T-helper 1 cell (primary cell): ENCODE data around the gene CIDEB.

Experiments used
- DNase-seq, 5 donors: peaks; one replicate each; pipeline ENCODE4 v3.0.0-alpha.2; 2012 to 2020

Gene CIDEB

GRCh38 chr14:24312736-24313507 lies 5.1 kb upstream of the CIDEB start:
- peak in 1 of 5 donors; percentile 81 for DNase-seq

- peak in 1 of 5 donors; percentile 42 for DNase-seq
These were observed 4.2 kb upstream of the CIDEB start for GRCh38 chr14:24311837-24312615.

DNA sequence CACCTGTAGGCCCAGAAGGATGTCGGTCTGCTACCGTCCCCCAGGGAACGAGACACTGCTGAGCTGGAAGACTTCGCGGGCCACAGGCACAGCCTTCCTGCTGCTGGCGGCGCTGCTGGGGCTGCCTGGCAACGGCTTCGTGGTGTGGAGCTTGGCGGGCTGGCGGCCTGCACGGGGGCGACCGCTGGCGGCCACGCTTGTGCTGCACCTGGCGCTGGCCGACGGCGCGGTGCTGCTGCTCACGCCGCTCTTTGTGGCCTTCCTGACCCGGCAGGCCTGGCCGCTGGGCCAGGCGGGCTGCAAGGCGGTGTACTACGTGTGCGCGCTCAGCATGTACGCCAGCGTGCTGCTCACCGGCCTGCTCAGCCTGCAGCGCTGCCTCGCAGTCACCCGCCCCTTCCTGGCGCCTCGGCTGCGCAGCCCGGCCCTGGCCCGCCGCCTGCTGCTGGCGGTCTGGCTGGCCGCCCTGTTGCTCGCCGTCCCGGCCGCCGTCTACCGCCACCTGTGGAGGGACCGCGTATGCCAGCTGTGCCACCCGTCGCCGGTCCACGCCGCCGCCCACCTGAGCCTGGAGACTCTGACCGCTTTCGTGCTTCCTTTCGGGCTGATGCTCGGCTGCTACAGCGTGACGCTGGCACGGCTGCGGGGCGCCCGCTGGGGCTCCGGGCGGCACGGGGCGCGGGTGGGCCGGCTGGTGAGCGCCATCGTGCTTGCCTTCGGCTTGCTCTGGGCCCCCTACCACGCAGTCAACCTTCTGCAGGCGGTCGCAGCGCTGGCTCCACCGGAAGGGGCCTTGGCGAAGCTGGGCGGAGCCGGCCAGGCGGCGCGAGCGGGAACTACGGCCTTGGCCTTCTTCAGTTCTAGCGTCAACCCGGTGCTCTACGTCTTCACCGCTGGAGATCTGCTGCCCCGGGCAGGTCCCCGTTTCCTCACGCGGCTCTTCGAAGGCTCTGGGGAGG lies 3.1 kb upstream of the CIDEB start, which contains the start of gene LTB4R:
Gene LTB4R, plus strand, starts transcription at position 857 of the 959 bp plus-strand sequence. CDS start 4,150 bp downstream, outside the sequence.
- peak; percentile 48 to 82 (median 61) for DNase-seq

DNA sequence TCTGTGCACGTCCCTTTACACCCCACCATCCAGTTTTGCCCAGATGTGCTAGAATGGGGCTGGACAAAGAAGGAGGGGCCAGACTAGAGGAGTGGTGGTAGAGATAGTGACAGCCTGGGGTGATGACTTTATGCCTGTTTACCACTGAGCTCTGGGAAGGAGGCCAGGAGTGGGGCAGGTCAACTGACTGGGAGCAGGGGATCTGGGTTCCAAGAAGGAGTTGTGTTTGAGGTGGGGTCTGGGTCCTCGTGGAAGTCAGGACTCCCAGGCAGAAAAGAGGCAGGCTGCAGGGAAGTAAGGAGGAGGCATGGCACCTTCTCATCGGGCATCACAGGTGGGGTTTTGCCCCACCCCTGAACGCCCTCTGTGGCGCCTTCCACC lies 2.5 kb upstream of the CIDEB start:
- DNase-seq: no peak

GRCh38 chr14:24309538-24310264 lies 1.9 kb upstream of the CIDEB start, which contains the start of gene LTB4R2:
Gene LTB4R2 (plus strand): TSS chr14:24310140. CDS start chr14:24310665, 525 bp downstream.
- DNase-seq: no peak

DNA sequence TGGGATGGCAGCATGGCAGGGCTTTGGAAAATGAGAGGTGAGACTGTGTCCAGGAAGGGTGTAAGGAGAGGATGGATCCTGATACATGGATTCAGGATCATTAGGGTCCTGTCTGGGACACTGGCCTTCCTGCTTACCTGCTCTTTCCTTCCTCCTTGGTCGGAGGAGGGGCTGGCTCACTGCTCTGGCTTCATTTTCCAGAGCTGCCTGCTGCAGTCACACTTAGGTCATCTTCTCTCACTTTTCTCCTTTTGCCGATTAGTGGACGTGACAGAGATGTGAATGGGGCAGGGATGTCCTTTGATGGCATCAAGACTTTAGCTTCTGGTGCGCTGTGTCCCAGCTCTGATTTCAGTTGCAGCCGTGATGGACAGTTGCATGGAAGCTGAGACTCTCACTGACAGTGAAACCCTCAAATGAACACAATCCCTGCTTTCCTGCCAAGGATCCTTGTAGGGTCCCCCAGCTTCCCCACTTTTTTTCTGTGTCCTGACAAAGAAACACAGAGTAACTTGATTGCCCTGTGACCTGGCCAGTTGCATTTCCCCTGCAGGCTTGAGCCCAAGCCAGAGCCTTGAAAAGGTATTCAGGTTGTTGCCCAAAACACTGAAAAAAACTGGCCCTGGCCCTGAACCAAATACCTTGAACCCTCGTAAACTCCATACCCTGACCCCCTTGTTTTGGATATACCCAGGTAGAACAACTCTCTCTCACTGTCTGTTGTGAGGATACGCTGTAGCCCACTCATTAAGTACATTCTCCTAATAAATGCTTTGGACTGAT lies 756 bp upstream of the CIDEB start:
- no peak for DNase-seq

DNA sequence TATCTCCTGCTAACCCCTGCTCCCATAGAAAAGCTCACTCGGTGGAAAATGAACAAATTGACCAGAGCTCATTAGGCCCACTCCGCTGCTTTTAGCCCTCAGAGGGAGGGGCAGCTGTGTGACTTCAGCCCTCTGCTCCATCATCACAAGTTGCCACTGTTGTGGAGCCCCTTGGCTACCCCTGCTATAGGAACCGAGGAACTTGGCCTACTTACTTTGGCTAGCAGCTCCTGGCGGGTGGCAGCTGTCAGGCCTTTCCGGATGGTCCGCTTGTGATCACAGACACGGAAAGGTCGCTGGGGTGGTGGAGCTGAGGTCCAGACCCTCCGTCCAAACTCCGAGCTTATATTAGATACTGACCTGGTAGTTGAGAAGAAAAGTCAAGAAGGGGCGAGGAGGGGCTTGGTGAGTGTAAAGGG lies 612 bp downstream of the CIDEB start:
- DNase-seq: no peak

DNA sequence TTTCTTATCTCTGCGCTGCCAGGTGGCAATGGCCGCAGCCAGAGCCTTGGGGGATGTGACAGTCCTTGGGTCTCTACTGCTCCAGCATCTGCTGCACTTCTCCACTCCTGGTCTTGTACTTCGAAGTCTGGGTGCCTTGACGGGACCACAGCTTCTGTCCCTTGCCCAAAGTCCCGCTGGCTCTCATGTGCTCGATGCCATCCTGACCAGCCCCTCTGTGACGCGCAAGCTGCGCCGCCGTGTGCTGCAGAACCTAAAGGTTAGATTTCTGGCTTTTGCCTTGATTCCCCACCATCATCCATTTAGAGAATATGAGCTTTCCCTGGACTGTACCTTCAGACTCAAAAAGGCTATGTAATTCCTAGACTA lies 3.8 kb downstream of the CIDEB start:
- DNase-seq: no peak

DNA sequence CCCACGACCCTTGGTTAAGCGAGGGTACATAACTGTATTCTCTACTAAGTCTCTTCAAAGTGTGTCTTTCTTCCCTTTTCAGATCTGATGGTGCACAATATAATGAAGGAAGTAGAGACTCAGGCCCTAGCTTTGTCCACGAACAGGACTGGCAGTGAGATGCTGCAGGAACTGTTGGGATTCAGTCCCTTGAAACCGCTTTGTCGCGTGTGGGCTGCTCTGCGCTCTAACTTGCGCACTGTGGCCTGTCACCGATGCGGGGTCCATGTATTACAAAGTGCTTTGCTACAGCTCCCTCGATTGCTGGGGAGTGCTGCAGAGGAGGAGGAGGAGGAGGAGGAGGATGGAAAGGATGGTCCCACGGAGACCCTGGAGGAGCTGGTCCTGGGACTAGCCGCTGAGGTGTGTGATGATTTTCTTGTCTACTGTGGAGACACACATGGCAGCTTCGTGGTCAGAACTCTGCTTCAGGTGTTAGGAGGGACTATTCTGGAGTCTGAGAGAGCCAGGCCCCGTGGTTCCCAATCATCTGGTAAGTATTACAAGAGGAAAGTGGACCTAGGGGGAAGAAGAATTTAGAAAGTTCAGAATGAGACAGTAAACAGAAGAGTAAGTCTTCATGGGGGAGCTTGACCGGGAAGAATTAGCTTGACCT lies 7.3 kb downstream of the CIDEB start:
- DNase-seq: no peak

DNA sequence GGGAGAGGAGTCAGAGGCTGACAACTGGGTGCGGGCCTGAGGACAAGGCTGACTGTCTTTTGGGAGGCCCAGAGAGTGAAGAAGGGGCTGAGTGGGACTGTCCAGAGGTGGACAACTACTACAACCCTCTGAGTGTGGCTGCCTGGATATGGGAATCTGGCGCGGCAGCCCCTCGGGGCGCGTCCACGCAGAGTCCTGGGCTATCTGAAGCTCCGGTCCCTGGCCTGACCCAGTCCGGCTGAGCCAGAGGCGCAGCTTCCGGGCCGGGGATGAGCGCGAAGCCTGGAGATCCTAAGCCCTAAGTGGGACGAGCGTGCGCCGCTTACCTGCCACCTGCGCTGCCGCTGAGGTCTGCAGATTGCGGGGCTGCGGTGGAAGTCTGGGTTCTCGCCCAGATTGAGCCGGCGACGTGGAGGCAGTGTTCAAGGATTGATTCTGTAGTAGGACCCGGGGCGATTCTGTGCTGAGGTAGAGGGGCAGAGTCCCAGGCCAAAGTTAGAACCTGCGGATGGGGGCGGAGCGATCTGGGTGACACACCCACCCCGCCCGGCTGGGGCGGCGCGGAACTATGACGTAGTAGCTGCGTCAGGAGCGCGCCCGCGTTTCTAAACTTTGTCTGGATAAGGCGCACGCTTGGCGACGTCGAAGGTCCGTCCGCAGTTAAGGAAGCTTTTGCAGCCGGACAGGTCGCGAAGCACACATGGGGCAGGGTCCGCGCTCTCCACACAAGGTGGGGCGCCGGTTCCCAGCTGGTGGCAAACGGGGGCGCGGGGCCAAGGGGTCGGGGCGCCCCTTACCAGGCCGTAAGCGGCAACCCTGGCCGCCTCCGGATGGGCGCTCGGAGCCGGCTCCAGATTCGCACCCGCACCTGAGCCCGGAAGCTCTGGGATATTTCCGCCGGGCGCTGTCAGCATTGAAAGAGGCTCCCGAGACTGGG lies 8.3 kb downstream of the CIDEB start, which contains the start of the genes DHRS1 and NOP9:
Gene DHRS1, minus strand, starts transcription at position 526 of the 937 bp plus-strand sequence. CDS start 674 bp downstream, outside the sequence.
Gene NOP9, plus strand, starts transcription at position 596 of the 937 bp plus-strand sequence. Its CDS starts 105 bp downstream, at position 701.
- DNase-seq: peak; percentile 76 to 92 (median 88)

- DNase-seq: no peak
These were observed 8.9 kb downstream of the CIDEB start for GRCh38 chr14:24298892-24299254.

DNA sequence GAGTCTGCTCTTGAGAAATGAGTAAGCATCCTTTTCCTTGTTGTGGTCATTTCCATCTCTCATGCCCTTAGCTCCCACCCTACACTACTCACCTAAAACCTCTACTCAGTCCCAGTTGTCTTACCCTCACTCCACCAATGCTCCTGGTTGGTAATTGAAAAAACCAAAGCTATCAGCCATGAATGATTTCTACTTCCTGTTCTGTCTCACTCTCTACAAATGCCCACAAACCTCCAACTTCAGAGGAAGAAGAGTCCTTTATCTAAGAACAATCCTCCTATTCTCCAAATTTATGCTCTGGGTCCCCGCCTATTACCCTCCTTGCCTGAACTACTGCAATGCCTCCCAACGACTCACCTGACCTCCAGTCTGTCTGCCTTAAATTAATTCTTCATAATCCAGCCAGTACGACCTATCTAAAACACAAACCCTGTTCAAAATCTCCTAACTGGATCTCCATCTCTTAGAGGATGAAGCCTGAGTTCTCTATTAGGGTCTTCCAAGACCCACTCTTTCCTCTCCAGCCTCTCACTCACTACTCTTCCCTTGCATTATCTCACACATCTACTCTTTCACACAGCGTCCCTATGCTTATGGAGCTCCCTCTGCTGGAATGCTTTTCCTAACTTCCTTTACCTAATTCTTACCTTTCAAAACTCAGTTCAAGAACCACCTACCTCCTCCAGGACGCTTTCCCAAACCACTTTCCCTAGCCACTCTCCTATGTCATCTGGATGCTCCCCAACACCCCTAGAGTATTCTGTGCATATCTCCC lies 10.4 kb downstream of the CIDEB start:
- DNase-seq: no peak

GRCh38 chr14:24296341-24297157 lies 11.2 kb downstream of the CIDEB start:
- peak; percentile 28 to 80 (median 58) for DNase-seq

DNA sequence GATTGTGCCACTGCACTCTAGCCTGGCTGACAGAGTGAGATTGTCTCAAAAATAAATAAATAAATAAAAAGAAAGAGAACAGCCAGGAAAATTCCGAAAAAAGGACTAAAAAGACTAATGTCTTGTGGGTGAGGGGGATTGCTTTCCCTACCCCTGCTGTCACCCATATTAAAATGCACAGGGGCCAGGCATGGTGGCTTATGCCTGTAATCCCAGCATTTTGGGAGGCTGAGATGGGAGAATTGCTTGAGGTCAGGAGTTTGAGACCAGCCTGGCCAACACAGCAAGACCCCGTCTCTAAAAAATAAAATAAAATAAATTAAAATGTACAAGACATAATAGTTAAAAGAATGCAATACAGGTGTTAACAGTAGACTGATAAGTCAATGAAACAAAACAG lies 14.3 kb downstream of the CIDEB start:
- DNase-seq: no peak

GRCh38 chr14:24292118-24292807 lies 15.5 kb downstream of the CIDEB start:
- DNase-seq: no peak

DNA sequence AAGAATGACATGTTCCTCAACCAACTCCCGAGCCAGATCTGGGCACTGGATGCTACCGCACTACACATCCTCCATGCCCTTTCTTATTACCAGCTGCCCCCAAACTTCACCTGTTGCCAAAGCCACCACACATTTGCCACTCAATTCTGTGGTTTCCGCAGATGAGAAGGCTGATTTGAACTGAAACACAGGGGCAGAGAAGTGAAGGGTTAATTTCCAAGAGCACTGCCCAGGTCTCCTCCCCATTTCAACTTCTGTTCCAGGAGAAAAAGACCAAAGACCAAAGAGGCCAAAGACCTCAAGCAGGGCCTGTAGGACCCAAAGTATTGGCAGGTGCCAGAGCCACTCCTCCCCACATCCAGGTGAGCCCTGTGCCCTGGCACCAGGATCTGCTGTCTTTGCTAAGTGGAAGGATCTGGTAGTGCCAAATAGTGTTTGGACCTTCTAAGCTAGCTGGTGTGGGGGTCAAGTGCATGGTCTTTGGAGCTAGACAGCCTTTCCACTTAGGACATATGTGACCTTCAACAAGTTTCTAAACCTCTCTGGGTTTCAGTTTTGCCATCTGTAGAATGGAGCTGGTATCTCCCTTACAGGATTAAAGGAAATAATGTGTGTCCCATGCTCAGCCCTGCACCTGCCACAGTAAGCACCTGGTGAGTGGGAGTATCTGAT lies 16.2 kb downstream of the CIDEB start:
- DNase-seq: no peak
